Fibroblast of skin of back (primary cell): ENCODE data around the gene RHEBL1. TPM values are rescaled to one million over a fixed set of nuclear protein-coding genes. Genes with fewer than 3 reads are reported as not detected.

Experiments
- DNase-seq: peaks from one replicate; pipeline ENCODE4 v3.0.0-alpha.2; 2013
- polyA plus RNA-seq, 2 experiments: library from polyadenylated mRNA; unstranded; fragments of 120-200 nt; gene quantifications; one replicate each; pipeline ENCODE4 v1.2.1, GENCODE V29; 2013; ENCODE audit not compliant: insufficient read length in 2 of 2

RHEBL1 gene
- polyA plus RNA-seq (2013, experiment 1 of 2; ENCODE audit: insufficient read length) = 2.7 TPM
- 0.47 TPM for polyA plus RNA-seq (2013, experiment 2 of 2; ENCODE audit: insufficient read length)

- DNase-seq = peak; percentile 96
Measured at GRCh38 chr12:49069507-49070346, at the start of gene RHEBL1. Gene RHEBL1, minus strand, starts transcription at chr12:49069979. Its CDS starts 194 bp downstream, at chr12:49069785.

- no peak for DNase-seq
Measured at GRCh38 chr12:49111206-49111605, 41.4 kb upstream of the RHEBL1 start.

GRCh38 chr12:49110464-49111155 is 40.8 kb upstream of the RHEBL1 start, which contains the start of gene LMBR1L:
Gene LMBR1L, minus strand, starts transcription at chr12:49110847. Its CDS starts 292 bp downstream, at chr12:49110555.
- DNase-seq = peak; percentile 99

- DNase-seq = no peak
Measured at GRCh38 chr12:49109641-49110463, 40.1 kb upstream of the RHEBL1 start.

GRCh38 chr12:49108958-49109404 is 39.2 kb upstream of the RHEBL1 start:
- no peak for DNase-seq

GRCh38 chr12:49105504-49106084 is 35.8 kb upstream of the RHEBL1 start:
- no peak for DNase-seq

- no peak for DNase-seq
Measured at GRCh38 chr12:49104822-49105221, 35.0 kb upstream of the RHEBL1 start.

GRCh38 chr12:49100380-49100779 is 30.6 kb upstream of the RHEBL1 start:
- no peak for DNase-seq

- no peak for DNase-seq
Measured at GRCh38 chr12:49098703-49099102, 28.9 kb upstream of the RHEBL1 start.

GRCh38 chr12:49098035-49098451 is 28.3 kb upstream of the RHEBL1 start:
- DNase-seq = peak; percentile 33

- DNase-seq = no peak
Measured at GRCh38 chr12:49097381-49097780, 27.6 kb upstream of the RHEBL1 start.

GRCh38 chr12:49094975-49095365 is 25.2 kb upstream of the RHEBL1 start:
- DNase-seq = no peak

- no peak for DNase-seq
Measured at GRCh38 chr12:49094160-49094974, 24.6 kb upstream of the RHEBL1 start, which contains the start of gene DHH. Gene DHH, minus strand, starts transcription at chr12:49094801. Its CDS starts 289 bp downstream, at chr12:49094512.

GRCh38 chr12:49093792-49094159 is 24.0 kb upstream of the RHEBL1 start:
- no peak for DNase-seq

GRCh38 chr12:49092816-49093406 is 23.1 kb upstream of the RHEBL1 start:
- no peak for DNase-seq

GRCh38 chr12:49092086-49092815 is 22.5 kb upstream of the RHEBL1 start:
- DNase-seq = no peak

GRCh38 chr12:49091836-49092085 is 22.0 kb upstream of the RHEBL1 start:
- DNase-seq = peak; percentile 40

GRCh38 chr12:49091056-49091835 is 21.5 kb upstream of the RHEBL1 start:
- DNase-seq = no peak
